GM23338 (cell line): Measurements from ENCODE around the gene NDUFV2. TPM values are rescaled to one million over a fixed set of nuclear protein-coding genes. Genes with fewer than 3 reads are reported as not detected.

Experiments
- ATAC-seq: fragments of 200-7000 bp; cut with Tn5 transposase; 3 replicates; pipeline ENCODE4 v1.9.1; 2020
- DNase-seq: peaks from one replicate; pipeline ENCODE4 v3.0.0-alpha.2; 2015; ENCODE audit warnings: low spot score
- H2AFZ ChIP-seq: fragments of 200-600 bp; sonication (generic); 2 replicates; pipeline ENCODE4 v1.8.0; 2016; ENCODE audit warnings: antibody characterized with exemption, mild to moderate bottlenecking, moderate library complexity
- H3F3A ChIP-seq: fragments of 200-600 bp; sonication (generic); replicated peaks from 2 replicates; pipeline ENCODE4 v1.8.0; 2017; ENCODE audit warnings: antibody characterized with exemption, mixed run types, low read depth
- H3K27ac ChIP-seq: fragments of 200-600 bp; sonication (generic); 2 replicates; pipeline ENCODE4 v1.6.1; 2016; ENCODE audit warnings: low read depth
- H3K27me3 ChIP-seq: fragments of 200-600 bp; sonication (generic); 2 replicates; pipeline ENCODE4 v1.8.0; 2016; ENCODE audit warnings: mild to moderate bottlenecking, mixed run types, moderate library complexity; ENCODE audit not compliant: insufficient read depth
- H3K36me3 ChIP-seq: fragments of 200-600 bp; sonication (generic); 2 replicates; pipeline ENCODE4 v1.8.0; 2016; ENCODE audit warnings: mild to moderate bottlenecking; ENCODE audit not compliant: insufficient read depth
- H3K4me1 ChIP-seq: fragments of 200-600 bp; sonication (generic); 2 replicates; pipeline ENCODE4 v1.8.0; 2016; ENCODE audit warnings: mild to moderate bottlenecking, moderate library complexity; ENCODE audit not compliant: insufficient read depth
- H3K4me2 ChIP-seq: fragments of 200-600 bp; sonication (generic); 2 replicates; pipeline ENCODE4 v1.7.1; 2017; ENCODE audit warnings: mixed run types
- H3K4me3 ChIP-seq: fragments of 200-600 bp; sonication (generic); 2 replicates; pipeline ENCODE4 v1.6.1; 2016; ENCODE audit warnings: mixed run types
- H3K79me2 ChIP-seq: fragments of 200-600 bp; sonication (generic); replicated peaks from 2 replicates; pipeline ENCODE4 v1.8.0; 2017; ENCODE audit warnings: mild to moderate bottlenecking; ENCODE audit not compliant: insufficient read depth
- H3K9me2 ChIP-seq: fragments of 200-600 bp; sonication (generic); 2 replicates; pipeline ENCODE4 v1.8.0; 2017; ENCODE audit not compliant: insufficient read depth
- H4K20me1 ChIP-seq: fragments of 200-600 bp; sonication (generic); replicated peaks from 2 replicates; pipeline ENCODE4 v1.8.0; 2017; ENCODE audit warnings: mild to moderate bottlenecking; ENCODE audit not compliant: insufficient read depth
- H3K27ac Mint-ChIP-seq: 2 replicates; pipeline ENCODE4 v1.8.0; 2020; ENCODE audit warnings: inconsistent platforms, mild to moderate bottlenecking, moderate library complexity, mixed read lengths
- H3K27me3 Mint-ChIP-seq: 3 replicates; pipeline ENCODE4 v1.8.0; 2022; ENCODE audit warnings: low read depth, mild to moderate bottlenecking, moderate library complexity, mixed read lengths, inconsistent platforms; ENCODE audit not compliant: insufficient read depth, poor library complexity
- H3K36me3 Mint-ChIP-seq: 3 replicates; pipeline ENCODE4 v1.8.0; 2021; ENCODE audit warnings: low read depth, mild to moderate bottlenecking, inconsistent platforms, moderate library complexity, mixed read lengths
- H3K4me1 Mint-ChIP-seq: 3 replicates; pipeline ENCODE4 v1.8.0; 2020; ENCODE audit warnings: mild to moderate bottlenecking, inconsistent platforms, mixed read lengths
- H3K4me3 Mint-ChIP-seq: 3 replicates; pipeline ENCODE4 v1.8.0; 2021; ENCODE audit warnings: moderate library complexity, mild to moderate bottlenecking, inconsistent platforms, mixed read lengths
- H3K9me3 Mint-ChIP-seq: 3 replicates; pipeline ENCODE4 v1.8.0; 2020; ENCODE audit warnings: moderate library complexity, mild to moderate bottlenecking, inconsistent platforms, mixed read lengths
- CREB1 ChIP-seq: fragments of 250-450 bp; sonication (Bioruptor Pico); IDR thresholded peaks from 2 replicates; pipeline ENCODE4 v1.5.0; 2020; ENCODE audit warnings: low read depth, mild to moderate bottlenecking, moderate library complexity
- CTCF ChIP-seq, 2 experiments: fragments of 200-600 bp in 1 of 2; sonication (generic) in 1 of 2; conservative IDR thresholded peaks; 2 replicates each; pipeline versions ENCODE4 v1.5.1 to v1.6.1; 2016 to 2017; ENCODE audit warnings: antibody characterized with exemption in 2 of 2, low read depth in 2 of 2, mild to moderate bottlenecking in 2 of 2, moderate library complexity in 1 of 2
- EZH2 ChIP-seq: fragments of 200-600 bp; sonication (generic); IDR thresholded peaks from one replicate; pipeline ENCODE4 v1.8.0; 2017; ENCODE audit warnings: antibody characterized with exemption, mild to moderate bottlenecking, low read depth; ENCODE audit not compliant: unreplicated experiment
- EZH2phosphoT487 ChIP-seq: fragments of 200-600 bp; sonication (generic); IDR thresholded peaks from one replicate; pipeline ENCODE4 v1.8.1; 2018; ENCODE audit warnings: antibody characterized with exemption; ENCODE audit not compliant: unreplicated experiment
- JUNB ChIP-seq: IDR thresholded peaks from one replicate; pipeline ENCODE4 v1.6.1; 2016; ENCODE audit warnings: antibody characterized with exemption; ENCODE audit not compliant: unreplicated experiment
- NANOG ChIP-seq: IDR thresholded peaks from 2 replicates; pipeline ENCODE4 v1.6.1; 2016; ENCODE audit warnings: antibody characterized with exemption, borderline replicate concordance
- POLR2AphosphoS5 ChIP-seq: IDR thresholded peaks from 2 replicates; pipeline ENCODE4 v1.6.1; 2016; ENCODE audit warnings: antibody characterized with exemption, low read depth
- REST ChIP-seq: IDR thresholded peaks from one replicate; pipeline ENCODE4 v1.6.1; 2018; ENCODE audit warnings: antibody characterized with exemption; ENCODE audit not compliant: unreplicated experiment
- STAT1 ChIP-seq: IDR thresholded peaks from one replicate; pipeline ENCODE4 v1.6.1; 2016; ENCODE audit warnings: antibody characterized with exemption; ENCODE audit not compliant: unreplicated experiment
- ZNF114 ChIP-seq: fragments of 250-450 bp; sonication (Bioruptor Pico); IDR thresholded peaks from 2 replicates; pipeline ENCODE4 v1.5.0; 2020; ENCODE audit warnings: mild to moderate bottlenecking, moderate library complexity
- ZNF331 ChIP-seq: fragments of 250-450 bp; sonication (Bioruptor Pico); IDR thresholded peaks from 2 replicates; pipeline ENCODE4 v1.5.0; 2020; ENCODE audit warnings: low read depth, mild to moderate bottlenecking, moderate library complexity
- ZNF462 ChIP-seq: fragments of 250-450 bp; sonication (Bioruptor Pico); IDR thresholded peaks from 2 replicates; pipeline ENCODE4 v1.5.0; 2020; ENCODE audit warnings: mild to moderate bottlenecking, moderate library complexity
- polyA plus RNA-seq: library from polyadenylated mRNA; unstranded; fragments of >200 nt; fragmentation: Nextera tagmentation; extraction: Ambion mirVana; gene quantifications from 2 replicates; pipeline ENCODE4 v1.2.1, GENCODE V29; 2016
- total RNA-seq: library from RNA; depleted of rRNA; stranded (reverse); fragments of >200 nt; shearing (Covaris generic); gene quantifications from 2 replicates; pipeline ENCODE4 v1.2.3, GENCODE V29; 2014

The NDUFV2 gene
- total and polyA plus RNA-seq, 2 experiments from 2014 or later, result 157 to 577 TPM

DNA sequence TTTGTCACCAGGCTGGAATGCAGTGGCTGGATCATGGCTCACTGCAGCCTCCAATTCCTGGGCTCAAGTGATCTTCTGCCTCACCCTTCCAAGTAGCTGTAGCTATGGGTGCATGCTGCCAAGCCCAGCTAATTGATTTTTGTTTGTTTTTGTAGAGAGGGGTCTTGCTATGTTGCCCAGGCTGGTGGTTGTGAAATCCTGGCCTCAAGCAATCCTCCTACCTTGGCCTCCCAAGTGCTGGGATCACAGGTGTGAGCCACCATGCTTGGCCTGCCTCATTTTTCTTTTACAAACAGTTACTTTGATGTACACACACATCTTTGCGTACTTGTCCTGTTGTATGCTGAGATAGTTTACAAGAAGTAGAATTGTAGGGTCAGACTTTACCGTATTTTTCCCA is 21.0 kb downstream of the NDUFV2 start:
- no peaks in the 10 kb centered on the region for H3K4me1 ChIP-seq
- H3K9me3 Mint-ChIP-seq, result no peaks in the 10 kb centered on the region
- DNase-seq (no peak), ATAC-seq (no peak)
- H3K4me3 ChIP-seq, result no peak overlapping the region
- H3K9me2 ChIP-seq, result no peaks in the 10 kb centered on the region
- H3K27ac Mint-ChIP-seq, result no peak overlapping the region
- no peak overlapping the region for H3K4me3 Mint-ChIP-seq
- H3K27me3 ChIP-seq, result no peaks in the 10 kb centered on the region
- TF ChIP-seq NANOG (no peak), CREB1 (CRISPR knock-in tag) (no peak), EZH2 (no peak), EZH2phosphoT487 (no peak), CTCF (conservative IDR thresholded peaks at IDR 0.05; ENCODE audit: low read depth in 2 of 2) (no peak), POLR2AphosphoS5 (no peak)
- peaks cover 79% of the 10 kb centered on the region for H3K36me3 Mint-ChIP-seq
- H2AFZ ChIP-seq, result no peak overlapping the region
- H3K4me2 ChIP-seq, result no peak overlapping the region
- H3K79me2 ChIP-seq, result peaks cover 50% of the 10 kb centered on the region
- H3K36me3 ChIP-seq, result peaks cover 53% of the 10 kb centered on the region
- no peaks in the 10 kb centered on the region for H3K4me1 Mint-ChIP-seq
- H4K20me1 ChIP-seq, result no peaks in the 10 kb centered on the region; the same call in 1 of the 2 replicates
- H3K27me3 Mint-ChIP-seq, result no peaks in the 10 kb centered on the region
- H3F3A ChIP-seq, result no peaks in the 10 kb centered on the region
- no peak overlapping the region for H3K27ac ChIP-seq

- Histone ChIP-seq H3K27me3 (no peaks in the 10 kb centered on the region), H3K36me3 (peaks cover 53% of the 10 kb centered on the region), H3K4me3 (no peak overlapping the region), H3K4me2 (no peak overlapping the region), H3K79me2 (peaks cover 37% of the 10 kb centered on the region), H3K9me2 (no peaks in the 10 kb centered on the region), H3K27ac (no peak overlapping the region), H4K20me1 (peaks cover 4% of the 10 kb centered on the region; the same call in 1 of the 2 replicates), H2AFZ (no peak overlapping the region), H3F3A (no peaks in the 10 kb centered on the region), H3K4me1 (no peaks in the 10 kb centered on the region)
- peaks cover 83% of the 10 kb centered on the region for H3K36me3 Mint-ChIP-seq
- no peaks in the 10 kb centered on the region for H3K9me3 Mint-ChIP-seq
- DNase-seq (no peak), ATAC-seq (no peak)
- H3K4me3 Mint-ChIP-seq, result no peak overlapping the region
- H3K27me3 Mint-ChIP-seq, result no peaks in the 10 kb centered on the region
- H3K4me1 Mint-ChIP-seq, result no peaks in the 10 kb centered on the region
- H3K27ac Mint-ChIP-seq, result no peak overlapping the region
- TF ChIP-seq ZNF331 (no peak), ZNF114 (CRISPR knock-in tag) (no peak), NANOG (no peak), JUNB (no peak), ZNF462 (CRISPR knock-in tag) (no peak), EZH2 (no peak), REST (no peak), STAT1 (no peak)
Observed at GRCh38 chr18:9124824-9125223, 22.3 kb downstream of the NDUFV2 start.
